Activated CD8-positive, alpha-beta memory T cell treated with anti-CD3 and anti-CD28 coated beads, Interleukin-2, amount 50 U/mL, for 24 hours (primary cell): ENCODE results near the gene STK32B.
"Not testable (repeated sequence)": the region's sequence is repeated elsewhere in the genome, so short reads cannot be mapped to it uniquely, and the experiment has no call there.

Source experiments
- DNase-seq: peaks from one replicate; pipeline ENCODE4 v3.0.0-alpha.2; 2020; ENCODE audit errors: extremely low read depth

The STK32B gene

GRCh38 chr4:5260121-5260520 is 208.8 kb downstream of the STK32B start:
- no peak for DNase-seq

GRCh38 chr4:5261866-5262265 is 210.6 kb downstream of the STK32B start:
- no peak for DNase-seq

- DNase-seq = no peak
These were observed 215.7 kb downstream of the STK32B start for GRCh38 chr4:5266991-5267390.

- DNase-seq = no peak
These were observed 216.1 kb downstream of the STK32B start for GRCh38 chr4:5267408-5267807.

- no peak for DNase-seq
These were observed 225.3 kb downstream of the STK32B start for GRCh38 chr4:5276475-5277075.

GRCh38 chr4:5277079-5277478 is 225.8 kb downstream of the STK32B start:
- no peak for DNase-seq

- DNase-seq = no peak
These were observed 226.9 kb downstream of the STK32B start for GRCh38 chr4:5278213-5278612.

- not testable (repeated sequence) for DNase-seq
These were observed 228.8 kb downstream of the STK32B start for GRCh38 chr4:5280069-5280468.

- DNase-seq = no peak
These were observed 229.5 kb downstream of the STK32B start for GRCh38 chr4:5280828-5281227.

- no peak for DNase-seq
These were observed 232.6 kb downstream of the STK32B start for GRCh38 chr4:5283837-5284236.

- no peak for DNase-seq
These were observed 233.2 kb downstream of the STK32B start for GRCh38 chr4:5284517-5284916.

- no peak for DNase-seq
These were observed 240.8 kb downstream of the STK32B start for GRCh38 chr4:5292101-5292500.

GRCh38 chr4:5298000-5298787 is 246.9 kb downstream of the STK32B start:
- DNase-seq = not testable (repeated sequence)

GRCh38 chr4:5300283-5300682 is 249.0 kb downstream of the STK32B start:
- no peak for DNase-seq

- no peak for DNase-seq
These were observed 256.6 kb downstream of the STK32B start for GRCh38 chr4:5307928-5308327.

GRCh38 chr4:5322321-5322720 is 271.0 kb downstream of the STK32B start:
- DNase-seq = no peak

GRCh38 chr4:5330339-5330989 is 279.2 kb downstream of the STK32B start:
- no peak for DNase-seq

GRCh38 chr4:5337731-5338130 is 286.5 kb downstream of the STK32B start:
- DNase-seq = no peak

GRCh38 chr4:5338531-5338930 is 287.3 kb downstream of the STK32B start:
- DNase-seq = no peak

GRCh38 chr4:5340991-5341451 is 289.7 kb downstream of the STK32B start:
- no peak for DNase-seq

- no peak for DNase-seq
These were observed 290.2 kb downstream of the STK32B start for GRCh38 chr4:5341526-5341925.

- DNase-seq = no peak
These were observed 304.6 kb downstream of the STK32B start for GRCh38 chr4:5355846-5356245.

- DNase-seq = no peak
These were observed 306.6 kb downstream of the STK32B start for GRCh38 chr4:5357870-5358269.
